HG03378 (cell line): Measurements from ENCODE around the gene ACER3.
"Not testable (repeated sequence)": the region's sequence is repeated elsewhere in the genome, so short reads cannot be mapped to it uniquely, and the experiment has no call there.

ENCODE experiments used
- ATAC-seq: cut with Tn5 transposase; IDR thresholded peaks from one replicate; pipeline ENCODE4 v1.9.1; 2021; ENCODE audit warnings: mild to moderate bottlenecking, moderate library complexity; ENCODE audit not compliant: unreplicated experiment

The ACER3 gene

DNA sequence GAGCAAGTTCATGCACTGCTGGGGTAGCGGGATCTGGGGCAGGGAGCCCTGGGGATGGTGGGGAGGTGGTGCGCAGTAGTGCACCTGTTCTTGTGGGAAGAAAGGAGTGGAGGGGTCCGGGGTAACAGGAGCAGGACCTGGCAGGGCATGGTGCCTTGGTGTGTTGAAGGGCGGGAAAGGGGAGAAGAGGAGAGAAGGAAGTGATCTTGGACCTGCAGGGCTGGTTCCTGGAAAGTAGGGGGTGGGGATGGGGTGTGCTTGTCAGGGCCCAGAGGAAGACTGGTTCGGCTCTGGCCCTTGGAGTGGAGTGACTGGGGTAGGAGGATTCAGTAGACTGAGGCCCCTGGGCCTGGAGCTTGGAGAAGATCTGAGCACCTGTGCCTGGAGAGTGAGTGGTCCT lies 195.2 kb downstream of the ACER3 start:
- no peak for ATAC-seq

DNA sequence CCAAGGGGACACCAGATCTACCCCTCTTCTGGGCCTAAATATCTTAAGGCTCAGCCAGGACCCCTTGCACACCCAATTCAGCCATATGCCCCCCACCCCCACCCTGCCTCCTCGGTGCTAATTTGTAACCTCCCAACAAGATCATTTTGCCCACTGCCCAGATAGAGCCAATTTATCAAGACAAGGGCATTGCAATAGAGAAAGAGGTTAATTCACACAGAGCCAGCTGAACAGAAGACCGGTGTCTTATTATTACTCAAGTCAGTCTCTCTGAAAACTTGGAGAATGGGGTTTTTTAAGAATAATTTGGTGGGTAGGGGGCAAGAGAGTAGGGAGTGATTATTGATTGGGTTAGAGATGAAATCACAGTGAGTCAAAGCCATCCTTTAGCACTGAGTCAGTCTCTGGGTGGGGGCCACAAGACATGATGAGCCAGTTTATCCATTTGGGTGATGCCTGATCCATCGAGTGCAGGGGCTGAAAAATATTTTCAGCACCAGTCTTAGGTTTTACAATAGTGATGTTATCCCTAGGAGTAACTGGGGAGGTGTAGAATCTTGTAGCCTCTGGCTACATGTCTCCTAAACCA lies 196.2 kb downstream of the ACER3 start:
- no peak for ATAC-seq

DNA sequence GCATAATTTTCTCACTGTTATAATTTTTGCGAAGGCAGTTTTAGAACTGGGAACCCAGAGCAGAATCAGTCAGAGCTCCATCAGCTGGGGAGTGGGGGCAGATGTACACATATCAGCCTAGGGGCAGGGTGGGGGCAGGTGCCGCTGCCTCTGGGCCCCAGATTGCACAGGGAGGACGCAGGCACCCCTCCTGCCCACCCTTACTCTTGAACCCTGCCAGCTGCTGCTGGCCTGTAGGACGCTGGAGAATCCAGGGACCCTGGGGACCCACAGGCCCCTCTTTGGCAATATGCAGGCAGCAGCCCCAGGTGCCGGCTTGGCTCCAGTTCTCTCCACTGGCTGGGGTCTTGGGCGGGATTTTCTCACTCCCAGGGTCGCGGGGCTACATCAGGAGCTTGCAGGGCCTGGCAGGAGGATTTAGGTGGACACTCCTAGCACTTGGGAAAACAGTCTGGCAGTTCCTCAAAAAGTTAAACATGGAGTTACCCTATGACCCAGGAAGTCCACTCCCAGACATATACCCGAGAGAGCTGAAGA lies 197.3 kb downstream of the ACER3 start:
- no peak for ATAC-seq

DNA sequence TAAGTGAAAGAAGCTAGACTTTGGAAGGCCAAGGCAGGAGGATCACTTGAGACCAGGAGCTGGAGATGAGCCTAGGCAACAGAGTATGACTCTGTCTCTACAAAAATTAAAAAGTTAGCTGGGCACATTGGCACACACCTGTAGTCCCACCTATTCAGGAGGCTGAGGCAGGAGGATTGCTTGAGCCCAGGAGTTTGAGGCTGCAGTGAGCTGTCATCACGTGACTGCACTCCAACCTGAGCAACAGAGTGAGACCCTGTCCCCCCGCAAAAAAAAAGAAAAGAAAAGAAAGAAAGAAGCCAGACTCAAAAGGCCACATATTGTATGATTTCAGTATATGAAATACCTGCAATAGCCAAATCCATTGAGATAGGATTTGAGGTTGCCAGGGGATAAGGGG lies 198.2 kb downstream of the ACER3 start:
- no peak for ATAC-seq

DNA sequence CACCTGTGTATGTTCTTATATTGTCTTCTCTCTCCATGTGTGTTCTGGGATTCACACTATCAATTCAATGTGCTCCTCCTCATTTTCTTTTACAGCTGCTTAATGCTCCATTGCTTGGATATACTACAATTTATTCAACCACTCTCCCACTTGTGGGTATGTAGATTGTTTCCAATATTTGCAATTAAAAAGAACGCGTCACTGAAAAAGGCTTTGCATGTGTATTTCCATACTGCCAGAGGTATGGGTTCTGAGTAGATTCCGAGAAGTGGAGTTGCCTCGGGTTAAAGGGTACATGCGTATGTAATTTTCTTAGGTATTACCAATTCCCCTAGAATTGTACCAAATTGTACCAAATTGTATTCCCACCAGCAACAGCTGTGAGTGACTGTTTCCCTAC lies 199.1 kb downstream of the ACER3 start:
- ATAC-seq, result no peak

DNA sequence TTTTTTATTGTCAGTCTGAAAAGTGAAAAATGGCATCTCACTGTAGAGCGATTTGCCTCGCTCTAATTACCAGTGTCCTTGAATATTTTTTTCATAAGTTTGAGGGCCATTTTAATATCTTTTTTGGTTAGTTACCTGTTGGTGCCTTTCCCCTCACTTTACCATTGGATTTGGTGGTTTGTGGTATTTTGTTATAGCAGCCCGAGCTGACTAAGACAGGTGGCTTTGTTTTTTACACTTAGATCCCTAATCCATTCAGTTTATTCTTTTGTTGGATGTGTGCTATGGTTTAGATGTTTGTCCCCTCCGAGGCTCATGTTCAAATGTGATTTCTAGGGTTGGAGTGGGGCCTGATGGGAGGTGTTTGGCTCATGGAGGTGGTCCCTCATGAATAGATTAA lies 199.5 kb downstream of the ACER3 start:
- ATAC-seq, result no peak

DNA sequence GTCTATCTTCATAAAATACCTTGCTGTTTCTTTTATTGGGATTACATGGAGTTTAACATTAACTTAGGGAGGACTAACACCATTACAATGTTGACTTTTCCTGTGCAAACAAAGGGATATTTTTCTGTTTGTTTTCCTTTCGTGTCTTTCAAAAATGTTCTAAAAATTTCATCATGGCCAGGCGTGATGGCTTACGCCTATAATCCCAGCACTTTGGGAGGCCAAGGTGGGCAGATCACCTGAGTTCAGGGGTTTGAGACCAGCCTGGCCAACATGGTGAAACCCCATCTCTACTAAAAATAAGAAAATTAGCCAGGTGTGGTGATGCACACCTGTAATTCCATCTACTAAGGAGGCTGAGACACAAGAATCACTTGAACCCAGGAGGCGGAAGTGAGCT lies 200.5 kb downstream of the ACER3 start:
- not testable (repeated sequence) for ATAC-seq

DNA sequence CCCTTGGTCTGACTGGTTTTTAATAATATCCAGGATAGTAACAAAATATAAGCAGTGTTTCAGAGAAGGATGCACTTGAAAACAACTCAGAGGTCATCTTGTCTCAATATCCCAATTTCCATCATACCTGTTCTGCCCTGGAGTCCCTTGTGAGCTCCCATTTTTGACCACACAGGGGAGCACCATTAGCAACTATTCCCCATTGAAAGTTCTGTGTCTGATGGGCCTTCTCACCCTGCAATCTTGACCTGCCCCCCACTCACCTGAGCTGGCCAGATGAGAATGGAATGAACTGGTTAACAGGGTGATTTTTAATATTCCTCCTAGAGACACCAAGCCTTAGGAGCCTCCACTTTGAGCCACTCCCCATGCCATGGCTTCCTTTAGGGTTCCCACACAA lies 202.2 kb downstream of the ACER3 start:
- ATAC-seq, result no peak

DNA sequence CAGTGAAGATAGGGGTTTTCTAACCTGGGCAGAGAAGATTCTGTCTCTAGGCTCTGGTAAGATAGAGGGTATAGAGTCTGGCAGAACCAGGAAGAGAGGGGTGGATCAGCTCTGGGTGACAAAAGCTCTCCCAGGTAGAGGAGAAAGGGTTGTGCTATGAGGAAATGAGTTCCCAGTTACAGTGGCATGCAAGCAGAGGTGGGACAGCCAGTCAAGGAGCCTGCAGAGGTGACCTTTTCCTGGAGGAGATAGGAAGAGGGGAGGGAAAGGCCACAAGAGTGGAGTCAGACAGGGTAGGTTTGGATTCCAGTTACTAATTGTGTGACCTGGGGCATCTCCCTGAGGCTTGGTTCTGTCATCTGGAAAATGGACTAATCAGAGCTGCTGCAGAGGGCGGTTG lies 202.7 kb downstream of the ACER3 start:
- no peak for ATAC-seq

DNA sequence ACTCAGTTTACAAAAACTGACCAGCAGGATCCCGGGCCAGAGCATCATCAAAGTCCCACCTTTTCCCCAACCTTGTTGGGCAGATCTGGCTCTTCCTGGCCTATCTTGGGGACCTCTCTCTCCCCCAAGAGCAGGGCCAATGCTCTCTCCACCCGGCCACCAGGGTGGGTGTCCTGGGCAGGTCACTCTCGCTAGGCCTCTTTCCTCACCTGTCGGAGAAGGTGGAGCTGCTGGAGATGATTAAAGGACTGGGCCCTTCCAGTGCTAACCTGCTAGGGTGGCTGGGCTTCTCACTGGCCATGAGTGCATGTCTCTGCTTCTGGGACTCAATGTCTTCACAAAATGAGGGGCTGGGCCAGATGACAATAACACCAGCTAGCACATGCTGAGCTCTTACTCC lies 203.1 kb downstream of the ACER3 start:
- ATAC-seq, result no peak

DNA sequence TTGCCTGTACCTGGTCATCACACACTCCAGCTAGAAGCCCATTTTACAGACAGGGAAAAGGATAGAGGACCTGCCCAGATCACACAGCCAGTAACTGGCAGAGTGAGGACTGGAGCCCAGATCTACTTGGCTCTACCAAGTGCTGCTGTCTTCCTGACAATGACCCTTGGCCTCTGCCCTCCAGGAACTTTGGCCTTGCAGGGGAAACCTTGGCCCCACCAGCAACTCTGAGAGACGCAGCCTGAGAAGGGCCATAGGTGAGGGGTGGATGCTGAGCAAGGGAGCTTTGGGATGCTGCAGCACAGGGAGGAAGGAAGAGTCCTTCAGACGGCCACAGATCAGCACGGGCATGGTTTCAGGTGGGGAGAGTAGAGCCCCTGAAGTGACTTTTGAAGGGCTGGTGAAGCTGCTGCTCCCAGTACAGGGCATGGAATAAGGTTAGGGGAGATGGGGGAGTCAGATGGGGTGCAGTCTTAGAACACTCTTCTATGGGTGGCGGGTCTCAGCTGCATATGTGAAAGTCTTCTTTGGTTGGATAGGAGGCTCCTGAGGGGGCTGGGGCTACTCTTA lies 204.0 kb downstream of the ACER3 start:
- ATAC-seq, result no peak

DNA sequence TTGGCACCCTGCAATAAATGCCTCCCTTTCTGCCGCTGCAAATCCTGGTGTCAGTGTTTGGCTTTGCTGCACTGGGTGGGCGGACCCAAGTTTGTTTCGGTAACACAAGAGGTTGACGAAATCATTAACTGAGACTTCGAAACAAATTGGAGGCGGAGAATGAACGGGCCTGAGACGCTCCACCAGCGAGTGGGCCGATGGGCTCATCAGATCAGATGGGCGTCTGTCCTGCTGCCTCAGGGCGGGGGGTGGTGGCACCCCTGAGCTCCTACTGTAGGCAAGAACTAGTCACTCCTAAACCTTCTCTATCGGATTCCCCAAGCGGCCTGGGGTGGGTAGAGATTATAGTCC lies 205.1 kb downstream of the ACER3 start:
- no peak for ATAC-seq

DNA sequence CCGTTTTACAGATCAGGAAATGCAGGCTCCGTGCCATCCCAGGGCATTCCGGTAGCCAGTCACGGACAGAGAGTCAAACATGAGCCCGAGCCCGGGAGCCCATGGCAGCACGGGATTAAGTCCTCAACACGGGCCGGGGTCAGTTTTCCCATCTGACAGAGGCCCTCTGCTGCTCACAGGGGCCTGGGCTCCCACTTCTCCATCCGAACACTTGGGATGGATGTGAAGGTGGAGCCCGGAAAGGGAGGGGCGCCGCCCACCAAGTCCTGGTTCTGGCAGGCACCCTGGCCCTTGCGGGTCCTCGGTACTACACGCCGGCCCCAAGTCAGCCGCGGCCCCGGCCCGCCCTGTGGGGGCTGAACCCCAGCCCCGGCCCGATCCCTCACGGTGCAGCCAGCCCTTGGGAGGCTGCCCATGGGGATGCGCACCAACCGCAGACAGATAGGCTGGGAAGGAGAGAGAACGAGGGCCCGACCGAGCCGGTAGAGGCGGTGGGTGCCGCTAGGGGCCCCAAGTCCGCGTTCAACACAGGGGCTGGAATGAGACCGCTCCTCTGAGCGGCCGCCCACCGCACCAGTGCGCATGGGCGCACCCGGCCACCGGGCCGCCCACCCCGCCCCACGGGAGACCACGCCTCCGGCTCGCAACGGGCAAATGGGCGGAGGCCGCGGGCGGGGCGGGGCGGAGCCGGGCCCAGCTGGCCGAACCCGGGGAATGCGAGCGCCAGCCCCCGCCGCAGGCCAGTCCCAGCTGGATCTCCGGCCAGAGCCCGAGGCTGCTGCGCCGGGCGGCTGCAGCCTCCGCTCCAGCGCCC lies 205.7 kb downstream of the ACER3 start, which contains the start of gene CAPN5:
Gene CAPN5, plus strand, starts transcription at position 743 of the 814 bp plus-strand sequence. CDS start 17,916 bp downstream, outside the sequence.
- ATAC-seq, result peak; percentile 53

DNA sequence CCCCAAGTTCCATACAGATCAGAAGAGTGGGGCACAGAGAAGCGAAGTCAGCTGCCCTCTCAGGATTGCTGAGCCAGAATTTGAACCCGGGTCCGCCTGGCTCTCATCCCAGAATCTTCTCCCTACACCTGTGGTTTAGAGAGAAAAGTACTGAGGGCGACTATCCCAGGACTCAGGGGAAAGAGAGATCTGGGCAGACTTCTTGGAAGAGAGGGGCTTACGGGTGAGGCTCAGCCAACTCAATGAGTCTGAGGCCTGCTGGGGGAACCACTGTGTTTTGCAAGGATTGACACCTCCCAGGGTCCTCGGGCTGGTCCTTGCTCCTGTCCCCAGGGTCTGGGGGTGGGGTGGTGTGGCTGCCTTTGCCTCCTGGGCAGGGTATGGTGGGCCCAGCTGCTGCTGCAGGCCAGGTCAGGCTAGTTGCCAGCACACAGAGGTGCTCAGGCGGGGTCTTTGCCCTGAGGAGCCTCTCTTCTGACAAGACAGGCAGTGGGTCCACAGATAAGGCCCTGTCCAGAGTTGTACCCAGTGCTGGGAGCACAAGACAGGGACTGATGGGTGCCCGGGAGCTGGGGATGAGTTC lies 207.2 kb downstream of the ACER3 start:
- ATAC-seq, result no peak

DNA sequence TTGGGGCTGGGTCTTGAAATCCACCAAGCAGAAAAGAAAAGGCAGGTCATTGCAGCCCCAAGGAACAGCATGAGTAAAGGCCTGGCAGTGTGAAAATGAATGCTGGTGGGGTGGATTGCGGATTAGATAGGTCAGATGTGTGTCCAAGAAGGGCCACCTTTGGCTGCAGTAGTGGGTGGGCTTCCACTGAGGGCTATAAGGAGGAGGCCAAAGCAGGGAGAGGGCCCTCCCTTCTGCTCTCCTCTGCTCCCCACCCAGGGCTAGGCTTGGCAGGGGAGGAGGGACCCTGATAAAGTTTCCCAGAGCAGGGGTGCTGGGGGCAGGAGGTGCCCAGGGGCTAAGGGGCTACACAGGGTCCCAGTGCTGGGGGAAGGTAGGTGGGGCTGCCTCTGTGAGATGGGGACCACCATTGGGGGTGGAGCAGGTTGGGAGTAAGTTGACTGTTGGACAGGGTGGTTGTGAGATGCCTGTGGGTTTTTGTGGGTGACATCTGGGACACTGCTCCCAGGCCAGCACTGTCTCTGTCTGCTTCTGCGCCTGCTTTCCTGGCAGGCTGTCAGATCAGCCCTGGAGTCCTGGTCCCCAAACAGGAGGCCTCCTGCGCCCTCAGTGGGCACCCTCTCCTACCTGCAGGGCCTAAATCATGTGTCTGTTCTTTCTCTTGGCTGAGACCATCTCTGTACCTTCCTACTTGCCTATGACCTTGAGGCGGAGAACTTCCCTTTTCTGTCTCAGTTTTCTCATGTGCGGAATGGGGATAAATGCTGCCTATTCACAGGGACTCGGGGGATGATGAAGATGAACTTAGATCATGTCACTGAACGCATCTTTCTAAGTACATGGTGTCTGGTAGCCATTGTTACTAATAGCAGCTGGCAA lies 208.0 kb downstream of the ACER3 start:
- ATAC-seq, result no peak

DNA sequence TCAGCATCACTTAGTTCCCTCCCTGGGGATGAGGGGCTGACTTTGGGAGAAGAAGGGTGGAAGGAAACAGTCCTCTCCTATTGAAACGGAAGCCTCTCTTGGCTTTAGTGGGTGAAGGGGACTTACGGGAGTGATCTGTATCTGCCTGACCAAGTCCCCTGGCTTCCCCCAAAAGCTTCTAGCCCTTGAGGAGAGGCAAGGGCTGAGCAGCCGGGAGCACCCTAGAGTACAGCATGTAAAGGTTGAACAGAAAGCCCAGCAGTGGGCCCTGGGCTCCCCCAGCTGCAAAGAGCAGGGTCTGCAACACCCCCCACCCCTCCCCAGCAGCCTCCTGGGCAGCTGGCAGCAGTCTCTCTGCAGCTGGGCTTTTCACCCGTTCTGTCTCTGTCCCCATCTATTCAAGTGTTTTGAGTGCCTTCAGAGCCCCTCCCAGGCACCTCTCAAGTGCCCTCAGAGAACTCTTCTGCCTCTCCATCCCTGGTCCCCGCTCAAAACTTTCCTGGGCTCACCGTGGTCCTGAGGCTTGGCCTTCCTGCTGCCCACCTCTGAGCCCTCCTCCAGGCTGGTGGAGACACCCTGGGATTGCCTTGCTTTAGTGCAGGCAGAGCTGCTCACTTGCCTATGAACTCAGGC lies 208.7 kb downstream of the ACER3 start:
- ATAC-seq, result no peak

DNA sequence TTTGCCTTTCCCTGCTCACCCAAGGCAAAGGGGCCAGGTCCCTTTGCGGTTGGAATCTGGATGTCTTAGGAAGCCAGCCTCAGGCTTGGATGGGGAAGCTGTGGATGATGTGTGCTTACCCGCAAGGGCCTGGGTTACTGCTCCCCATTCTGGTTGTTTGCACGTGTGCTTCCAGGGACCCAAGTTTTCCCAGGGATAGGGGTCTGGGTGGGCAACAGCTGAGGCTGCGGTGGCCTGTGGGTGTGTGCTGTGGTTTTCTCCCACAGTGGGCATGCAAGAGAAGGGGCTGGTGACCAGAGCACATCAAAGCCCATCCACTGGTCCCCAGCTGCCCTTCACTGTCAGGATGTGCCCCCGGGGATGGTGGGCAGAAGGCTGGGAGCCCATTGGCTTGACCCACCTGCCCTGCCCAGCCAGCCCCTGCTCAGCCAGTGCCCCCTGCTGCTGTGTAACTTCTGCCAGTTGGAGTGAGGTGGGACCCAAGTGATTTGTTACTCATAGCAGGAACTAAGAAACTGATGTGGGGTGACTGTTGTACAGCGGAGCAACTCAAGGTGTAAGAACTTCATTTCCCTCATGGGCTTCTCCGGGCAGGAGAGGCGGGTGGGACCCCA lies 209.4 kb downstream of the ACER3 start:
- no peak for ATAC-seq

DNA sequence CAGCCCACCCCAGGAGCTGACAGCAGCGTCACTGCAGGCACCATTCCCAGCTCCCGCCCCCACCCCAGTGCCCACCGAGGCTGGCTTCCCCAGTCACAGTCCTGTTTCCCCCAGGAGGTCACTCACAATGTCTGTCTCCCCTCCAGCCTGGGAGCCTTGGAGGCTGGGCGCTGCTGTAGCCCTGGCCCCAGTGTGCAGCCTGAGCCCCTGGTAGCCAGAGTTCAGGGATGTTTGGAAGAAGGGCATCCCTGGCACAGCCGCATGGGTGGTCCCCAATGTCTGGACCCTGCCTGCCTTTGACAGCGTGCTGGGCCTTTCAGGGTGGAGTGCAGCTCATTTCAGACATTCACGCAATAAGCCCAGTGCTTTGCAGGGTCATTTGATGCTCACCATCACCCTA lies 210.4 kb downstream of the ACER3 start:
- no peak for ATAC-seq

DNA sequence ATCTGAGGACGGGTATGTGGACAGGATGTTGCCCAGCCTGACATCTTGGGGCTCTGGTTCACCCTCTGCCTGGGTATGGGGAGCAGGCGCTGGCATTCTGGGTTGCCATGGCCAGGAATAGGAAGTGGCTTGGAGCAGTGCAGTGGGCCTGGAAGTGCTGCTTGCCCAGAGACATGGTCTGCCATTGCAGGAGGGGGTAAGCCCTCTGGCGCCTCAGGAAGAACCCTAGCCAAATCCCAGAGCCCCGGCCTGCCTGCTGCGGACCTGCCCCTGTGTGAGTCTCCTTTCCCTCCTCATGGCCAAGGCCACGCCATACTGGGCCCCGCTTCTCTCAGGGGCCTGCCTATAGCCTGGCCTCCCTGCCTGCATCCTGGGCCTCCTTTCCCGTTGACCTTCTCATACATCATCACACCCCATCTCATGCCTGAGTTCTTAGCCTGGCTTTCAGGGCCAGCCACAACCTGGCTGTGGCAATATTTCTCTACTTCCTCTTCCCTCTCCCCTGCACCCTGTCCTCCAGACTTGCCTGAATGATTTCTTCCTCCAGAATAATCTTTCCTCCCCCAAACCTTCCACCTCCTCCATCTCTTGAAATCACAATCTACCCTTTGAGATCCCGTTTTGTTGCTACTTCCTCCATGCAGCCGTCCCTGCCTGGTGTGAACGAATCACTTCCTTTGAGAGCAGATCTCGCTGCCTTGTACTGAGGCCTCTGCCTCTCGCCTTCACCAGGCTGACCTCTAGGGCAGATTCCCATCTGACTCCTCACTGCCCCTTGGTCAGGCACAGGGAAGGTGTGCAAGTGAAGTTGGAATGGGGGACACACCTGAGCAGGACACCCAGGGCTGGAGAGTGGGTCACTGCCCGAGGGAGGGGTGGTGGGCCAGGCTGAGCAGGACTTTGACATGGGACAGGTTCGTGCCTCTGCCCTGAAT lies 211.2 kb downstream of the ACER3 start:
- no peak for ATAC-seq
